HG03565 (cell line): ENCODE data around the gene CLEC10A.
"Not testable (repeated sequence)": the region's sequence is repeated elsewhere in the genome, so short reads cannot be mapped to it uniquely, and the experiment has no call there.

Experiments used
- ATAC-seq: cut with Tn5 transposase; IDR thresholded peaks from one replicate; pipeline ENCODE4 v1.9.1; 2021; ENCODE audit warnings: mild to moderate bottlenecking, moderate library complexity; ENCODE audit not compliant: unreplicated experiment

CLEC10A gene

GRCh38 chr17:7078711-7079110, 1.3 kb downstream of the CLEC10A start:
- no peak for ATAC-seq

GRCh38 chr17:7077911-7078546, 2.0 kb downstream of the CLEC10A start:
- no peak for ATAC-seq

DNA sequence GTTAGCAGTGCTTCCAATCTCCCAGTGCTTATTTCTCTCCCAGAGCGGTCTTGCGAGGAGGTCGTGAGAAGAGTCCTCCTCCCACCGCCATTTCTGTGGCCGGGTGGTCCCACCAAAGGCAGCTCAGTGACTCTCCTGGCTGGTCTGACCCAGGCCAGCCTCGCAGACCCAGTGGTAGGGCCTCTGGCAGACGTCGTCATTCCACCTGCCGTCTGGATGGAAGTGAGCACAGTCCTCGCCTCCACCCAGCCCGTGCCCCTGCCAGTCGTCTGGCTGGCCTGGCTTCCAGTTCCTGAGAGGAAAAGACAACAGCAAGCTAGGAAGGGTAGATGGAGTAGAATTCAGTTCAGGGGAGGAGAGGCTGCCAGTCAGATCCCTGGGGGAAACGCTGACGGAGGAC, 5.1 kb downstream of the CLEC10A start:
- ATAC-seq = no peak

GRCh38 chr17:7072406-7072805, 7.6 kb downstream of the CLEC10A start:
- ATAC-seq = no peak

- no peak for ATAC-seq
Observed at GRCh38 chr17:7070712-7071111, 9.3 kb downstream of the CLEC10A start.

DNA sequence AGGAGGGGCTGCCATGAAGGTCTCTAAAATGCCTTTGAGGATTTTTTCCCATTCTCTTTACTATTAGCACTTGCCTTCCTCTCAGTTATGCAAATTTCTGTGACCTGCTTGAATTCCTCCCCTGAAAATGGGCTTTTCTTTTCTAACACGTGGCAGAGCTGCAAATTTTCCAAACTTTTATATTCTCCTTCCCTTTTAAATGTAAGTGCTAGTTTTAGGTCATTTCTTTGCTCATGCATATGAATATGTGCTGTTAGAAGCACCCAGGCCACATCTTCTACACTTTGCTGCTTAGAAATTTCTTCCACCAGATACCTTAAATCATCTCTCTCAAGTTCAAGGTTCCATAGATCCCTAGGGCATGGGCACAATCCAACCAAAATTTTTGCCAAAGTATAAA, 11.8 kb downstream of the CLEC10A start:
- no peak for ATAC-seq

- no peak for ATAC-seq
Observed at GRCh38 chr17:7067198-7067597, 12.9 kb downstream of the CLEC10A start.

DNA sequence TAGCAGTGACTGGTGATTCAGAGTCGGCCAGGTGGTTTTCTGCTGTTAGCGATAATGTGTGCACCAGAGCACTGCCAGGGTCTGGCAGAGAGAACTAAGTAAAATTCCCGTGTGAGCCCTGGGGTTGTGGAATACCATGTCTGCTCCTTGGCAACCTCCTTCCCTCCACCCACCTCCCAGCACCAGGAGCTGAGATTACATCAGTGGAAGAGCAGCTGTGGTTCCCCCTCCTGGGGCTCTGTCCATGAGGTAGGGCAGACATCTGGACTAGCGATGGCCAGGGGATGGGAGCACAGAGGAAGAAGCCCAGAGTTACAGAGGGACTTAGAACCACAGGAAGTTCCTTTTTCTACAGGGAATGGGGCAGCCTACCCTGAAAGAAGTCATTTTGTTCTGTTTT, 15.8 kb downstream of the CLEC10A start:
- no peak for ATAC-seq

GRCh38 chr17:7063518-7064094, 16.4 kb downstream of the CLEC10A start:
- no peak for ATAC-seq

- no peak for ATAC-seq
Observed at GRCh38 chr17:7060165-7060891, 19.7 kb downstream of the CLEC10A start.

DNA sequence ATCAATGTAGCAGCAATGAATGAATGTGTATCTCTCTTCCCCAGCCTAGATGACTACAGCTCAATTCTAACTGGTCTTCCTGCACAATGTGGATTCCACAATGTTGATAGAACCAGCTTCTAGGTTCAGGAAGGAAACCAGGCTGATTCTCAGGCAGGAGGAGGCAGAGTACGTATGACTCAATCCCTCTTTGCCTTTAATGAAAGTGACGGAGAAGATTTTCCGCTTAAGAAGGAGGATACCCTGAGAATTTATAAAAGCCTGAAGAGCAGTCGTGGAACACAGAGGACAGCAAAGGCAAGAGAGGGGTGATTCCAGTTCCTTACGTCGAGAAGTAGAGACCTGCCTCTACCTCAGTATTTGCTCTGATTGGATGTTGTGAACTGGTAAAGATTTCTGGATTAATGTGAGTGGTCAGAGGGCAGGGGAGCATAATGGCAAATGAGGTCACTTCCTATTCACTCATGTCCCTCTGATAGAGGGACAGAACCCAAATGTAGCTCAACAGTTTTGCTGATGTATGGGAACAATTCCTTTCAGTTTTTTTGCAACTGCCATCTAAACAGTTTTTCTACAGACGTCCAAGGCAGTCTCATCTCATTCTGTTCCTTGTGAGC, 21.1 kb downstream of the CLEC10A start:
- ATAC-seq = no peak

GRCh38 chr17:7056386-7056785, 23.7 kb downstream of the CLEC10A start:
- no peak for ATAC-seq

DNA sequence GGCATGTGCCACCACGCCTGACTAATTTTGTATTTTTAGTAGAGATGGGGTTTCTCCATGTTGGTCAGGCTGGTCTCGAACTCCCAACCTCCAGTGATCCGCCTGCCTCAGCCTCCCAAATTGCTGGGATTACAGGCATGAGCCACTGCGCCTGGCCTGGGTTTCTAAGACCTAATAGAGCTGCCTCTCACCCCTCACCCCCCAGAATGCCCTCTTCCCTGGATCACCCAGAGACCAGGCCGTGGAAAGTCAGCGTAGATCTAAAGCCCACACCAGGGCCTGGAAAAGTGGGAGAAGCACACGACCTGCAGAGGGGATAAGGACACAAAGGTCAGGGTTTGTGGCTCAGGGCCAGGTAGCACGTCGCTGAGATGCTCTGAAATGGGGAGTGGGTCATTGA, 29.5 kb downstream of the CLEC10A start:
- ATAC-seq = not testable (repeated sequence)

DNA sequence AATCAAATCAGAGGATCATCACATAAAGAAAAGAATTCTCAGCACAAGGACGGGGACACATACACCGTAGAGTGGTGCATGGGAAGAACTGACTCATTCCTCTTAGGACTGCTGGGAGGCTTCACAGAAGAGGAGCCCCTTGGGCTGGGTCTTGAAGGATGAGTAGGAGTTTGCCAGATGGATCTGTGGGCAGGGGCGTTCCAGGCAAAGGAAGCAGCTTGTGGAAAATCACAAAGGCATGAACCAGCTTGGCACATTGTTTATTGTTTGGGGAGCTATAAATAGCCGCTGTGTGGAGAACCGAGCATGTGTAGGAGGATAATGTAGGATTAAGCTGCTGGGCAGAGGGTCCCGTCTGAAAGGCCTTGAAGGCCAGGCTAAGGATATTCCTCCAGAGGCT, 31.1 kb downstream of the CLEC10A start:
- no peak for ATAC-seq

DNA sequence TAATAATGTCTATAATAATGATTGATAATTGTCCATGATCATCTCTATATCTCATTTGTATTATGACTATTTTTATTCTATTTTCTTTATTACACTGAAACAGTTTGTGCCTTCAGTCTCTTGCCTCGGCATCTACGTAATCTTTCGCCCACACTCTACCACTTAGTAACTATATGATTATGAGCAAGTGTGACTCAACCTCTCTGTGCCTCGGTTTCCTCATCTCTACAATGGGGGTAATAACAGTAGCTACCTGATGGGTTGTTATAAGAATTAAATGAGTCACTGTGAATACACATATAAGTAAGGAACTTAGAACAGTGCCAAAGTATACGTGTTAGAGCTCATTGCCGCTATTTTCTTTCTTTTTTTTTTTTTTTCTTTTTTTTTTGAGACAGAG, 32.5 kb downstream of the CLEC10A start:
- no peak for ATAC-seq

GRCh38 chr17:7046725-7047397, 33.2 kb downstream of the CLEC10A start:
- ATAC-seq = not testable (repeated sequence)

- ATAC-seq = no peak
Observed at GRCh38 chr17:7046127-7046724, 33.8 kb downstream of the CLEC10A start.

- no peak for ATAC-seq
Observed at GRCh38 chr17:7045492-7046126, 34.4 kb downstream of the CLEC10A start.

- ATAC-seq = no peak
Observed at GRCh38 chr17:7043497-7044198, 36.4 kb downstream of the CLEC10A start, which contains the start of gene SLC16A11. Gene SLC16A11 (minus strand): TSS chr17:7044092. CDS start chr17:7043513, 579 bp downstream.

- no peak for ATAC-seq
Observed at GRCh38 chr17:7043182-7043496, 36.9 kb downstream of the CLEC10A start.
